NT2/D1 (cell line): ENCODE results near the gene PTPN20.

Source experiments
- DNase-seq: peaks from one replicate; pipeline ENCODE4 v3.0.0-alpha.2; 2011; ENCODE audit warnings: low read depth, low spot score
- H3K27me3 ChIP-seq: 2 replicates; pipeline ENCODE4 v1.6.0; 2011; ENCODE audit warnings: mild to moderate bottlenecking; ENCODE audit not compliant: insufficient read length, insufficient read depth
- H3K36me3 ChIP-seq: 2 replicates; pipeline ENCODE4 v1.6.1; 2011; ENCODE audit warnings: mild to moderate bottlenecking, low read length, mixed read lengths; ENCODE audit not compliant: insufficient read depth, insufficient read length
- H3K4me1 ChIP-seq: 2 replicates; pipeline ENCODE4 v1.5.1; 2011; ENCODE audit not compliant: insufficient read depth, insufficient read length
- H3K4me3 ChIP-seq: 2 replicates; pipeline ENCODE4 v1.5.1; 2011; ENCODE audit warnings: low read depth; ENCODE audit not compliant: insufficient read length
- H3K9ac ChIP-seq: 2 replicates; pipeline ENCODE4 v1.6.0; 2011; ENCODE audit warnings: low read depth; ENCODE audit not compliant: insufficient read length
- H3K9me3 ChIP-seq: 2 replicates; pipeline ENCODE4 v1.5.1; 2011; ENCODE audit warnings: mild to moderate bottlenecking, low read length; ENCODE audit not compliant: insufficient read depth
- SUZ12 ChIP-seq: IDR thresholded peaks from 2 replicates; pipeline ENCODE4 v1.6.1; 2011; ENCODE audit not compliant: insufficient read length, insufficient read depth; ENCODE audit errors: extremely low read depth
- YY1 ChIP-seq: IDR thresholded peaks from 2 replicates; pipeline ENCODE4 v1.6.1; 2011; ENCODE audit not compliant: insufficient read length, insufficient read depth
- ZNF274 ChIP-seq: IDR thresholded peaks from 2 replicates; pipeline ENCODE4 v1.6.1; 2011; ENCODE audit warnings: mild to moderate bottlenecking, low read depth, low read length

The PTPN20 gene

DNA sequence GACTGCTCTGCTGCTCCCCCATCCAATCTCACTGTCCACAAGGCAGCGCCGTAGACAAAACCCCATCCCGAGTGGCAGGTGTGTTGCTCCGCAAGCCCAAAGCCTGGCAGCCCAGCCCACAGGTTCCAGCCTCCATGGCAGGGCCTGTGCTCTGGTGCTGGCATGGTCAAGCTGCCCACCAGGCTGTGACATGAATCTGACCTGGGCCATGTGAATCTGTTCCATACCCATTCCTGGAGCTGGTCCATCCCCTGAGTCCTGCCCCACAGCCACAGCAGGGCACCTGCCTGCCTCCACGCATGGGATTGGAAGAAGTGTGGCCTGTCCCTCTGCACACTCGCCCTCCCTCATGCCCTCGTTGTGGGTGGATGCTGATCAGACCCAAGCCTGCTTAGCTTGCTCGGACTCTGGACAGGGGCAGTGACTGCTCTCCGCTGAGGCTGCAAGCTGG lies 128.8 kb downstream of the PTPN20 start:
- Histone ChIP-seq H3K4me3 (no peak overlapping the region), H3K9me3 (no peaks in the 10 kb centered on the region), H3K27me3 (no peaks in the 10 kb centered on the region), H3K9ac (no peak overlapping the region), H3K36me3 (no peaks in the 10 kb centered on the region), H3K4me1 (no peaks in the 10 kb centered on the region)
- DNase-seq = no peak
- TF ChIP-seq ZNF274 (no peak), SUZ12 (no peak), YY1 (no peak)

DNA sequence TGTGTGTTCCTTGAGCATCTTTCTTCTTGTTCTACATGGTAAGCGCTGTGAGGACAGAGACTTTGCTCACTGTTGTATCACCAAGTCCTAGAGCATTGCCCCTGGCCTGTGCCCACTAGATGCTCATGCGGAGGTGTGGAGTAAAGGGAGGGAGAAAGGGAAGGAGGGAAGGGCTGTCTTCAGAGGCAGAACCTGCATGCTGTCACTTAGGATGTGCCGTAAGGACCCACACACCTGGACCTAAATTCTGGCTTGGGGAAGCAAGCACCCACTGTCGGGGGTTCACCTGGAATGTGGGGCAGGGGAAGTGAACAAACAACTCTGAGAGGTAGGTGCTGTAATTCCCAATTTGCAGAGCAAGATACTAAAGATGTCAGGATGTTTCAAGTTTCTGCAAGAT lies 129.5 kb downstream of the PTPN20 start:
- Histone ChIP-seq H3K27me3 (no peaks in the 10 kb centered on the region), H3K9me3 (no peaks in the 10 kb centered on the region), H3K9ac (no peak overlapping the region), H3K4me3 (no peak overlapping the region), H3K4me1 (no peaks in the 10 kb centered on the region), H3K36me3 (no peaks in the 10 kb centered on the region)
- TF ChIP-seq YY1 = no peak
- no peak for TF ChIP-seq SUZ12
- TF ChIP-seq ZNF274 = no peak
- no peak for DNase-seq

DNA sequence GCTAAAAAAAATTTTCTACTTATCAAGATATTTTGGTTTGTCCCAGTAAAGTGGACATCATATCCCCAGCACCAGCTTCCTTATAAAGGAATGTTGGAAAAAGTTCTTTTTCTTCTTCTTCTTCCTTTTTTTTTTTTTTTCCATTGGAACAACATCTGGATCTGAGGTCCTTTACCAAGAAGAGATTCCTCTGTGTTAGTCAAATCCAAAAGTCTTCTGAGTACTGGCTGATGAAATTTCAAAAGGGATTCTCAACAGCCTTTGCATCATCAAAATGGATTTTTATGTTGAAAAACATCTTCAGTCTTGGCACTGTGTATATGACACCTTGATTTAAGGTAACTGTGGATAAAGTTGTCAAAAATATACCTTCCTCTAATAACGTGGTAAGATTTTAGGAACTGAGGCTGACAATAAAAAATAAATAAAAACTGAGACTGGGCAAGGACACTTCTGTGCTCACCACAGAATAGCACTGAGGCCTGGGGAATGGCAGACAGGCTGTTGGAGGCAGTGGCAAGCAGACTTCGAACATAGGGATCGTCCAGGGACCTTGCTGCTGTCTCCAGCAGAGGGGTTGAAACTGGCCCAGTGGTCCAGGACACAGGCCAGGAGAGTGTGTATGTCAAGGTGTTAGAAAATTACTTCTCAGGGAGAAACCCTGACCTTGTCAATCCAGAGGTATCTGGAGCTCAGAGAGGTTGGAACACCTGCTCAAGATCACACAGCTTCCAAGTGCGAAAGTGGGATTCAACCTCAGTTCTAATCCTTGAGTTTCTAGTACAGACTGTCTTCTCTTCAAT lies 130.4 kb downstream of the PTPN20 start:
- H3K4me3 ChIP-seq = no peak overlapping the region
- no peak for TF ChIP-seq SUZ12
- no peak for TF ChIP-seq YY1
- no peak for TF ChIP-seq ZNF274
- no peaks in the 10 kb centered on the region for H3K9me3 ChIP-seq
- no peaks in the 10 kb centered on the region for H3K36me3 ChIP-seq
- DNase-seq = no peak
- no peaks in the 10 kb centered on the region for H3K4me1 ChIP-seq
- H3K27me3 ChIP-seq = no peaks in the 10 kb centered on the region
- no peak overlapping the region for H3K9ac ChIP-seq

DNA sequence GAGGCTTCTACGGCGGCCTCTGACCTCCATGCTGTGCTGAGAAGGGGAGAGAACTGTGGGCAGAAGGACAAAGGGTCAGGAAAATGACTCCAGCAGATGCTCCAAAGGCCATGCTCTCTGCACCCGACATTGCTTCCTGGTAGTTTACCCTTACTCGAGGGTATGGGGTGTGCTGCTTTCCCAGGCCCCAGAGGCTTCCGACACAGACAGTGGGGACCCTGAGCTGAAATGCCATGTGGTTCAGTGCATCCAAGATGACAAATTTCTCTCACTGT lies 130.9 kb downstream of the PTPN20 start:
- Histone ChIP-seq H3K4me3 (no peak overlapping the region), H3K27me3 (no peaks in the 10 kb centered on the region), H3K36me3 (no peaks in the 10 kb centered on the region), H3K4me1 (no peaks in the 10 kb centered on the region), H3K9me3 (no peaks in the 10 kb centered on the region), H3K9ac (no peak overlapping the region)
- no peak for TF ChIP-seq SUZ12
- no peak for TF ChIP-seq YY1
- TF ChIP-seq ZNF274 = no peak
- no peak for DNase-seq

DNA sequence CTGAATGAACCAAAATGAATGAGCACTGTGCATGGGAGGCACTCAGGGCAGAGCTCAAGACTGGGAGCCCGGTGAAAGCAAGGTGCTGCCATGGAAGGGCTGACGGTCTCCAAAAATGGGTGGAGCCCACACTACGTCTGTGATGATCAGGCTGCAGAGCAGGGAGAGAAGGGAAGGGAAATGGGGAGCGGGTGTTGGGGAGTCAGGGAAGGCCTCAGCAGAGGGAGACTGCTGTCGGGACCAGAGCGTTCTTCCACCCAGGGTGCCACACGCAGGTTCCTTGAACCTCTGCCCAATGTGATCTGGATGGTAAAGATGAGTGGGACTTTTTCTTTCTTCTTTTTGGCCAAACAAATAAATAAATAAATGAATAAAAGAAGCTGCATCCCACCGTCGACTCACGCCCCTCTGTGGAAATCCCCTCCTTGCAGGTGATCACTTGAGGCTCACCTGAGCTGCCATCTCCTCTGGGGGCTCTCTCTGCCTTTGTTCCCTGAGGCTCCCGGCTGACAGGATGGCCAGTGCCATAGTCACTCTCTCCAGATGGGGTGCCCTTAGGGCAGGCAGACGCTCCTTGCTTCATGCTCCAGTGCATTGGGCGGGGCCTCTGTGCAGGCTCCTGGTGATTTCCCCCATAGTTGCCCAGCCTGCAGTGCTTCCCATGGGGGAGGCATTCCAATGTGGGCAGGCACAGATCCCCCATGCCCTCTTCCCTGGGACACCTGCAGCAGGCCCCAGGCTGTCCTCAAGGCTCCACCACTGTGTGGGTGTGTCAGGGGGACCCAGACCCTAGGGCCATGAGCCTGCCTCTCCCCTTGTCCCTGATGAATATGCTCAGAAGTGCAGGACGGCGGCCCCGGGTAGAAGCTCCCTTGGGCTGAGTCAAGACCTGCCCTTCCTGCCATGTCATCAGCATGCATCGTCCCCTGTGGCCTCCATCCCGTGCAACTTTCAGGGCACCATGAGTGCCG lies 131.8 kb downstream of the PTPN20 start:
- no peaks in the 10 kb centered on the region for H3K9me3 ChIP-seq
- H3K4me3 ChIP-seq = no peak overlapping the region
- no peaks in the 10 kb centered on the region for H3K4me1 ChIP-seq
- no peak for DNase-seq
- no peaks in the 10 kb centered on the region for H3K27me3 ChIP-seq
- H3K36me3 ChIP-seq = no peaks in the 10 kb centered on the region
- TF ChIP-seq ZNF274 = no peak
- no peak for TF ChIP-seq SUZ12
- no peak for TF ChIP-seq YY1
- H3K9ac ChIP-seq = no peak overlapping the region

DNA sequence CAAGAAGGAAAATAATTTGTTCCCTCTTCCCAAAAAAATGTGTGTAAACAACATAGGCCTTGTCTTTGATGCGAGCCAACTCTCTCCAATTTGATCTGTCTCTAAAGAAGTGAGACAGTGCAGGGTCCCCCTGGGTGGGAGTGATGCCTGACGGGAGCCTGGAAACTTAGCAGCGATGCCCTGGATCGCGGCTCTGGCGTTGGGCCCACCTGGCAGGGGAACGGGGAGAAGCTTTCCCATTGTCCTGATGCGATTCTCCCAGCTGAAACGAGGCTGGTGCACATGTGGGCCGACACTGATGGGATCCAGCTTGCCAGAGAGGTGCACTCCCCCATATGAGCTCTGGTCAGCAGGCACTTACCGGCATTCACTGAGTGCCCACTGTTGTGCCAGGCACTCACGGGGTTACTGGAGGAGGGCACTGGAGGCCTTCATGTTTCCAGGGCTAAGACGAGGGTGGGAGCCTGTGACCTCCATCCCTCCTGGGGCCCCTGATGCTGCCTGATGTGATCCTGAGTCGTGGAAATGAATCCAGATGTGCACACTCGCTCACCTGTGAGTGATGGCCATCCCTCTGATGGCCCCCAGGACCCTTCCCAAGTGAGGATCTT lies 132.8 kb downstream of the PTPN20 start:
- Histone ChIP-seq H3K27me3 (no peaks in the 10 kb centered on the region), H3K9me3 (no peaks in the 10 kb centered on the region), H3K36me3 (no peaks in the 10 kb centered on the region), H3K9ac (no peak overlapping the region), H3K4me3 (no peak overlapping the region), H3K4me1 (no peaks in the 10 kb centered on the region)
- DNase-seq = no peak
- TF ChIP-seq SUZ12 (no peak), ZNF274 (no peak), YY1 (no peak)

DNA sequence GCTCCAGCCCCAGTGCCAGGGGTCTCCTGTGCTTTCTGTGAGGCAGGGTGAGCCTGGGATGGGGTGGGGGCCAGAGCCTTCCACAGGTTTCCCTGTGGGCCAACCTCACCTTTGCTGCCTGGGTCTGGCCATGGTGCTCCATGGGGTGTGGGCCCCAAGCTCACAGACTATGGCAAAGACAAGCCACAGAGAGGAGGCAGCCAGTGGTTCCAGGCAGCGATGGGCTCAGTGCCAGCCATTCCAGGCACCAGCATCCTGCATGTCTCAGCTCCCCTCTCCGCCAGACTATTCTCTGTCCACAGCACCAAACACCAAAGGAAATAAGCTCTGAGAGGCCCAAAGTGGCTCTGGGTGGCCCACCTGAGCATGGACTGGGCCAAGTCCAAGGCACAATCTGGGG lies 133.5 kb downstream of the PTPN20 start:
- Histone ChIP-seq H3K9ac (no peak overlapping the region), H3K36me3 (no peaks in the 10 kb centered on the region), H3K27me3 (no peaks in the 10 kb centered on the region), H3K4me1 (no peaks in the 10 kb centered on the region), H3K9me3 (no peaks in the 10 kb centered on the region), H3K4me3 (no peak overlapping the region)
- no peak for TF ChIP-seq YY1
- no peak for TF ChIP-seq ZNF274
- TF ChIP-seq SUZ12 = no peak
- no peak for DNase-seq
